ENCODE results near the gene RXRA.

Gene RXRA

GRCh38 chr9:134390537-134390936 is 64.3 kb downstream of the RXRA start:
- H3K4me3 ChIP-seq (ENCODE audit: low read depth, low read length), result no peak overlapping the region
- DNase-seq (ENCODE audit: low read depth), result no peak
- in situ Hi-C loops (cut with HindIII; ENCODE audit: low sequenced_read_pairs), result no loop called here
- no peak for TF ChIP-seq CTCF (IDR thresholded peaks at IDR 0.05; ENCODE audit: low read depth, low read length, missing control alignments)

- no peak for DNase-seq (ENCODE audit: low read depth)
- H3K4me3 ChIP-seq (ENCODE audit: low read depth, low read length), result no peak overlapping the region
- TF ChIP-seq CTCF (IDR thresholded peaks at IDR 0.05; ENCODE audit: low read depth, low read length, missing control alignments), result no peak
- in situ Hi-C loops (cut with HindIII; ENCODE audit: low sequenced_read_pairs), result no loop called here
These were observed 64.7 kb downstream of the RXRA start for GRCh38 chr9:134390947-134391318.

- in situ Hi-C loops (cut with HindIII; ENCODE audit: low sequenced_read_pairs), result no loop called here
- DNase-seq (ENCODE audit: low read depth), result no peak
- TF ChIP-seq CTCF (IDR thresholded peaks at IDR 0.05; ENCODE audit: low read depth, low read length, missing control alignments), result no peak
- H3K4me3 ChIP-seq (ENCODE audit: low read depth, low read length), result no peak overlapping the region
These were observed 65.3 kb downstream of the RXRA start for GRCh38 chr9:134391319-134392231.

GRCh38 chr9:134392900-134393299 is 66.6 kb downstream of the RXRA start:
- no peak overlapping the region for H3K4me3 ChIP-seq (ENCODE audit: low read depth, low read length)
- no peak for DNase-seq (ENCODE audit: low read depth)
- in situ Hi-C loops (cut with HindIII; ENCODE audit: low sequenced_read_pairs), result no loop called here
- no peak for TF ChIP-seq CTCF (IDR thresholded peaks at IDR 0.05; ENCODE audit: low read depth, low read length, missing control alignments)

GRCh38 chr9:134393582-134394280 is 67.5 kb downstream of the RXRA start:
- in situ Hi-C loops (cut with HindIII; ENCODE audit: low sequenced_read_pairs), result no loop called here
- no peak overlapping the region for H3K4me3 ChIP-seq (ENCODE audit: low read depth, low read length)
- DNase-seq (ENCODE audit: low read depth), result no peak
- TF ChIP-seq CTCF (IDR thresholded peaks at IDR 0.05; ENCODE audit: low read depth, low read length, missing control alignments), result no peak

GRCh38 chr9:134395002-134395517 is 68.8 kb downstream of the RXRA start:
- TF ChIP-seq CTCF (IDR thresholded peaks at IDR 0.05; ENCODE audit: low read depth, low read length, missing control alignments), result no peak
- DNase-seq (ENCODE audit: low read depth), result no peak
- no peak overlapping the region for H3K4me3 ChIP-seq (ENCODE audit: low read depth, low read length)
- in situ Hi-C loops (cut with HindIII; ENCODE audit: low sequenced_read_pairs), result no loop called here

All from astrocyte of the cerebellum (primary cell).